IMR-90 (cell line): Measurements from ENCODE around the gene CDH15. TPM values are rescaled to one million over a fixed set of nuclear protein-coding genes. Genes with fewer than 3 reads are reported as not detected.

ENCODE experiments used
- ATAC-seq: fragments of 200-7000 bp; cut with Tn5 transposase; 2 replicates; pipeline ENCODE4 v1.9.1; 2020; ENCODE audit warnings: low read depth, mild to moderate bottlenecking, moderate library complexity
- BruUV-seq: library from RNA; stranded (reverse); fragments of 400-500 nt; replicated peaks from 2 replicates; lab custom pipeline; 2021; lab: Mats Ljungman, UMichigan
- CTCF ChIA-PET: fragments of 300-600 bp; formaldehyde crosslinking; extraction: SDS; loops from one replicate; lab custom pipeline; 2021; ENCODE audit warnings: antibody characterized with exemption; lab: Yijun Ruan, JAX
- POLR2A ChIA-PET: fragments of 300-600 bp; sonication (Branson Sonifier 250); formaldehyde crosslinking; loops from one replicate; lab custom pipeline; 2022; ENCODE audit warnings: antibody characterized with exemption; ENCODE audit not compliant: unreplicated experiment; lab: Charles Lee
- DNase-seq: peaks from one replicate; pipeline ENCODE4 v3.0.0; 2013
- H2AFZ ChIP-seq: replicated peaks from 2 replicates; pipeline ENCODE3; 2013; ENCODE audit warnings: low read length, mild to moderate bottlenecking; ENCODE audit not compliant: poor library complexity
- H2AK5ac ChIP-seq: 2 replicates; pipeline ENCODE4 v1.6.1; 2013; ENCODE audit warnings: low read depth, low read length, inconsistent platforms
- H2AK9ac ChIP-seq: replicated peaks from 2 replicates; pipeline ENCODE3; 2013; ENCODE audit warnings: mild to moderate bottlenecking, low read depth, low read length, moderate library complexity; ENCODE audit not compliant: poor library complexity
- H2BK120ac ChIP-seq: 2 replicates; pipeline ENCODE4 v1.6.1; 2013; ENCODE audit warnings: low read depth, low read length, inconsistent platforms
- H2BK15ac ChIP-seq: 3 replicates; pipeline ENCODE4 v1.6.1; 2013; ENCODE audit warnings: low read depth, low read length, inconsistent platforms
- H2BK20ac ChIP-seq: 2 replicates; pipeline ENCODE4 v1.6.1; 2013; ENCODE audit warnings: low read depth, mild to moderate bottlenecking, inconsistent platforms, low read length, moderate library complexity
- H2BK5ac ChIP-seq: 2 replicates; pipeline ENCODE4 v1.6.1; 2013; ENCODE audit warnings: mild to moderate bottlenecking, low read depth, low read length, inconsistent platforms; ENCODE audit not compliant: poor library complexity, severe bottlenecking
- H3K14ac ChIP-seq: replicated peaks from 2 replicates; pipeline ENCODE4 v1.6.1; 2013; ENCODE audit warnings: low read depth, low read length, inconsistent platforms
- H3K18ac ChIP-seq: 2 replicates; pipeline ENCODE4 v1.6.1; 2013; ENCODE audit warnings: low read depth, low read length, control low read depth
- H3K23ac ChIP-seq: 2 replicates; pipeline ENCODE4 v1.6.1; 2013; ENCODE audit warnings: low read depth, low read length, inconsistent platforms
- H3K27ac ChIP-seq: 2 replicates; pipeline ENCODE4 v1.5.1; 2013; ENCODE audit warnings: mild to moderate bottlenecking, control low read depth, low read length; ENCODE audit not compliant: insufficient read depth
- H3K27me3 ChIP-seq: 2 replicates; pipeline ENCODE4 v1.6.1; 2013; ENCODE audit warnings: low read length; ENCODE audit not compliant: control insufficient read depth, insufficient read depth
- H3K36me3 ChIP-seq: 2 replicates; pipeline ENCODE4 v1.6.1; 2013; ENCODE audit warnings: low read length, mixed read lengths; ENCODE audit not compliant: control insufficient read depth, insufficient read depth
- H3K4ac ChIP-seq: 2 replicates; pipeline ENCODE4 v1.6.1; 2013; ENCODE audit warnings: low read depth, low read length, inconsistent platforms
- H3K4me1 ChIP-seq: 2 replicates; pipeline ENCODE4 v1.6.1; 2013; ENCODE audit warnings: low read length, mixed read lengths; ENCODE audit not compliant: control insufficient read depth, insufficient read depth
- H3K4me2 ChIP-seq: 2 replicates; pipeline ENCODE4 v1.6.1; 2013; ENCODE audit warnings: low read depth, mild to moderate bottlenecking, control low read depth, low read length, moderate library complexity
- H3K4me3 ChIP-seq: 2 replicates; pipeline ENCODE4 v1.5.1; 2013; ENCODE audit warnings: low read depth, mild to moderate bottlenecking, control low read depth, low read length, moderate library complexity; ENCODE audit not compliant: insufficient read depth
- H3K56ac ChIP-seq: 2 replicates; pipeline ENCODE4 v1.6.1; 2013; ENCODE audit warnings: low read length, inconsistent platforms; ENCODE audit not compliant: insufficient read depth; ENCODE audit errors: extremely low read depth
- H3K79me1 ChIP-seq, 2 experiments: 2 replicates each; pipeline ENCODE4 v1.6.1; 2013; ENCODE audit warnings: low read length in 2 of 2, inconsistent platforms in 1 of 2, low read depth in 1 of 2
- H3K9ac ChIP-seq: 2 replicates; pipeline ENCODE4 v1.6.1; 2013; ENCODE audit warnings: low read depth, low read length, control low read depth
- H3K9me1 ChIP-seq: 2 replicates; pipeline ENCODE4 v1.6.1; 2013; ENCODE audit warnings: low read length, inconsistent platforms; ENCODE audit not compliant: insufficient read depth
- H3K9me3 ChIP-seq: 2 replicates; pipeline ENCODE4 v1.6.1; 2013; ENCODE audit warnings: low read length; ENCODE audit not compliant: control insufficient read depth, insufficient read depth
- H4K20me1 ChIP-seq: 2 replicates; pipeline ENCODE4 v1.6.1; 2013; ENCODE audit warnings: low read length, inconsistent platforms; ENCODE audit not compliant: insufficient read depth
- H4K5ac ChIP-seq: 2 replicates; pipeline ENCODE4 v1.6.1; 2013; ENCODE audit warnings: mild to moderate bottlenecking, low read depth, low read length, control low read depth
- H4K8ac ChIP-seq, 2 experiments: 2 replicates each; pipeline ENCODE4 v1.6.1; 2013; ENCODE audit warnings: low read depth in 2 of 2, low read length in 2 of 2, control low read depth in 1 of 2, inconsistent platforms in 1 of 2
- H4K91ac ChIP-seq: 2 replicates; pipeline ENCODE4 v1.6.1; 2013; ENCODE audit warnings: low read depth, low read length, inconsistent platforms; ENCODE audit not compliant: insufficient read depth
- BHLHE40 ChIP-seq: fragments of 150-350 bp; IDR thresholded peaks from 2 replicates; pipeline ENCODE4 v1.6.1; 2016; ENCODE audit warnings: mild to moderate bottlenecking, low read depth, low read length
- CEBPB ChIP-seq: IDR thresholded peaks from 2 replicates; pipeline ENCODE4 v1.6.1; 2012; ENCODE audit warnings: low read depth, low read length, improper control_type of control experiment
- CHD1 ChIP-seq: IDR thresholded peaks from 2 replicates; pipeline ENCODE4 v1.6.1; 2012; ENCODE audit warnings: low read depth, low read length, improper control_type of control experiment
- ELK1 ChIP-seq: fragments of 150-350 bp; IDR thresholded peaks from 2 replicates; pipeline ENCODE4 v1.6.1; 2016; ENCODE audit warnings: low read depth, mild to moderate bottlenecking, low read length, moderate library complexity, borderline replicate concordance
- FOS ChIP-seq: fragments of 150-350 bp; IDR thresholded peaks from 2 replicates; pipeline ENCODE4 v1.6.1; 2016; ENCODE audit warnings: low read depth, low read length
- MAFK ChIP-seq: IDR thresholded peaks from 2 replicates; pipeline ENCODE4 v1.6.1; 2012; ENCODE audit warnings: low read depth, low read length, improper control_type of control experiment
- MAZ ChIP-seq: IDR thresholded peaks from 2 replicates; pipeline ENCODE4 v1.6.1; 2012; ENCODE audit warnings: low read depth, mild to moderate bottlenecking, low read length, improper control_type of control experiment, moderate library complexity, borderline replicate concordance
- MXI1 ChIP-seq: IDR thresholded peaks from 2 replicates; pipeline ENCODE4 v1.6.1; 2012; ENCODE audit warnings: low read depth, mild to moderate bottlenecking, low read length, moderate library complexity, borderline replicate concordance
- NFE2L2 ChIP-seq: fragments of 150-350 bp; IDR thresholded peaks from 2 replicates; pipeline ENCODE4 v1.6.1; 2016; ENCODE audit warnings: low read depth, mild to moderate bottlenecking, low read length
- POLR2A ChIP-seq: IDR thresholded peaks from 2 replicates; pipeline ENCODE4 v1.6.1; 2012; ENCODE audit warnings: mild to moderate bottlenecking, low read depth, low read length
- RAD21 ChIP-seq: IDR thresholded peaks from 2 replicates; pipeline ENCODE4 v1.6.1; 2012; ENCODE audit warnings: low read length, improper control_type of control experiment
- RFX5 ChIP-seq: IDR thresholded peaks from 2 replicates; pipeline ENCODE4 v1.8.0; 2012; ENCODE audit warnings: low read depth, mild to moderate bottlenecking, low read length, moderate library complexity
- SMC3 ChIP-seq: fragments of 150-350 bp; IDR thresholded peaks from 2 replicates; pipeline ENCODE4 v1.6.1; 2016; ENCODE audit warnings: low read depth, mild to moderate bottlenecking, antibody characterized with exemption, low read length, moderate library complexity
- USF2 ChIP-seq: fragments of 150-350 bp; IDR thresholded peaks from 2 replicates; pipeline ENCODE4 v1.6.1; 2017; ENCODE audit warnings: mild to moderate bottlenecking, antibody characterized with exemption, low read length, low read depth
- WGBS, 2 experiments: methylation state at CpG; one replicate each; pipeline versions ENCODE4 v1.1.5 to v1.1.7; 2013; ENCODE audit warnings: missing lambda C conversion rate in 2 of 2; ENCODE audit not compliant: insufficient read length in 1 of 2; ENCODE audit errors: extremely low coverage in 2 of 2; 5-methylcytosine and 5-hydroxymethylcytosine counted together
- dilution Hi-C: fragments of 300-500 bp; cut with HindIII; formaldehyde crosslinking; loops from one replicate; pipeline ENCODE4 v1.14.3; 2018; ENCODE audit warnings: low sequenced_read_pairs; ENCODE audit not compliant: unreplicated experiment
- in situ Hi-C: fragments of 300-500 bp; cut with MboI; formaldehyde crosslinking; loops from 3 replicates; pipeline ENCODE4 v1.14.3; 2019; ENCODE audit warnings: low sequenced_read_pairs, inconsistent platforms, mixed read lengths
- intact Hi-C: fragments of 100-400 bp; cut with micrococcal nuclease; formaldehyde crosslinking; loops from 2 replicates; pipeline ENCODE4 v1.10.0; 2022
- polyA plus RNA-seq, 3 experiments: library from polyadenylated mRNA; depleted of rRNA; stranded (reverse); fragments of >200 nt; gene quantifications; 2 replicates each; pipeline ENCODE4 v1.2.3, GENCODE V29; 2012; ENCODE audit warnings: low replicate concordance in 1 of 3
- total RNA-seq: library from RNA; depleted of rRNA; stranded (reverse); fragments of >200 nt; gene quantifications from 2 replicates; pipeline ENCODE4 v1.2.3, GENCODE V29; 2012
- TF ChIP-seq, protein P1 (sequence below): conservative IDR thresholded peaks from 2 replicates; pipeline ENCODE4 v1.5.1; 2012; ENCODE audit warnings: mild to moderate bottlenecking, low read depth, low read length, improper control_type of control experiment

The CDH15 gene
- total and polyA plus RNA-seq, 2 of the 4 experiments (the other 2 are of a cell fraction), result 0.18 to 0.62 TPM

DNA sequence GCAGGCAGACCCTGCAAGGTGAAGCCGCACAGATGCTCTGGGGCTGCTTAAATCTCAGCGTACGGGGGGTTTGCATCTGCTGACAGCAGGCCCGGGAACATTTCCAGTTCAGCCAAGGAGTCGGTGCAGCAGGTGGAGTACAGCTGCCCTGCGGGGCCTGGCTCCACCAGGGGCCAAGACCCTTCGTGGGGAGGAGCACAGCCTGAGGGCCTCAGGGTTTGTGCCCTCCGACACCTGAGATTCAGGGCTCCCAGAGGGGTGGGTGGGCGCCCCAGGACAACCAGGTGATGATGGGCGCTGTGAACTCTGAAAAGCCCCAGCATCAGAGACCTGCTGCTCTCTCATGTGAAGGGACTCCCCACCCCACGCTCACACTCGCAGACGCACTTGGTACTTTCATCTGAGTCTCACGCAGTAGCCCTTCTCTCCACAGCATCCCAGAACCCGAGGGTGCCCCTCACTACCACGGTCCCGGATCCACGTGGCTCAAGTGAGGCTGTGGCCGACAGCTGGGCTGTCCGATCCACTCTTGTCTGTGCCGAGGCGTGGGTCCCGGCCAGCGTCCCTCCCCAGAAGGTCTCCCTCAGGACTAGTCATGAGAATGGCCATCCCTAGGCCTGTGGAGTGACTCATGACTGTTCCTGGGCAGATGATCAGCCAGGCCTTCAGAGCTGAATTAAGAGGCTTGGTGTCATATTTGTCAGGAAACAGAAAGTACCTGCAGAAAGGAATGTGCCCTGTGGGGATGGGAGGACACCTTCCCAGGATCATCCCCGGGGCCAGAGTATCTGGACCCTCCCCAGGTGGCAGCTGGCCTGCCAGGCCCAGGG lies 48.3 kb upstream of the CDH15 start:
- Histone ChIP-seq H3K18ac (no peak overlapping the region), H4K91ac (no peak overlapping the region), H4K8ac (no peak overlapping the region), H3K9ac (no peak overlapping the region), H3K23ac (no peak overlapping the region), H2AFZ (no peak overlapping the region), H3K9me3 (peaks cover 2% of the 10 kb centered on the region), H3K27ac (no peak overlapping the region), H2BK120ac (no peak overlapping the region), H3K4me1 (no peaks in the 10 kb centered on the region), H4K5ac (no peak overlapping the region), H3K4ac (no peak overlapping the region), H2BK5ac (no peak overlapping the region), H2BK20ac (no peak overlapping the region), H3K14ac (no peak overlapping the region), H3K56ac (no peak overlapping the region), H3K36me3 (peaks cover 46% of the 10 kb centered on the region), H3K27me3 (no peaks in the 10 kb centered on the region), H4K20me1 (no peaks in the 10 kb centered on the region; the same call in 1 of the 2 replicates), H3K79me1 (peaks cover 3 to 5% of the 10 kb centered on the region in 2 experiments; a peak in 2 of 4 replicates), H2AK9ac (no peak overlapping the region), H2AK5ac (no peak overlapping the region), H2BK15ac (no peak overlapping the region), H3K4me2 (no peak overlapping the region), H3K4me3 (no peak overlapping the region), H3K9me1 (peaks cover 8% of the 10 kb centered on the region)
- TF ChIP-seq NFE2L2 (no peak), RAD21 (no peak), MAZ (no peak), ELK1 (no peak), USF2 (no peak), BHLHE40 (no peak), POLR2A (no peak), SMC3 (no peak), CHD1 (no peak), MXI1 (no peak), FOS (no peak), MAFK (no peak), CEBPB (no peak), RFX5 (no peak)
- TF ChIP-seq, protein P1, sequence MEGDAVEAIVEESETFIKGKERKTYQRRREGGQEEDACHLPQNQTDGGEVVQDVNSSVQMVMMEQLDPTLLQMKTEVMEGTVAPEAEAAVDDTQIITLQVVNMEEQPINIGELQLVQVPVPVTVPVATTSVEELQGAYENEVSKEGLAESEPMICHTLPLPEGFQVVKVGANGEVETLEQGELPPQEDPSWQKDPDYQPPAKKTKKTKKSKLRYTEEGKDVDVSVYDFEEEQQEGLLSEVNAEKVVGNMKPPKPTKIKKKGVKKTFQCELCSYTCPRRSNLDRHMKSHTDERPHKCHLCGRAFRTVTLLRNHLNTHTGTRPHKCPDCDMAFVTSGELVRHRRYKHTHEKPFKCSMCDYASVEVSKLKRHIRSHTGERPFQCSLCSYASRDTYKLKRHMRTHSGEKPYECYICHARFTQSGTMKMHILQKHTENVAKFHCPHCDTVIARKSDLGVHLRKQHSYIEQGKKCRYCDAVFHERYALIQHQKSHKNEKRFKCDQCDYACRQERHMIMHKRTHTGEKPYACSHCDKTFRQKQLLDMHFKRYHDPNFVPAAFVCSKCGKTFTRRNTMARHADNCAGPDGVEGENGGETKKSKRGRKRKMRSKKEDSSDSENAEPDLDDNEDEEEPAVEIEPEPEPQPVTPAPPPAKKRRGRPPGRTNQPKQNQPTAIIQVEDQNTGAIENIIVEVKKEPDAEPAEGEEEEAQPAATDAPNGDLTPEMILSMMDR, result no peak
- WGBS, 2 experiments, result 94% methylated on average over 17 of the region's 25 CpGs; no CpG with 5 or more reads in 1 of the 2 experiments
- DNase-seq, result no peak
- dilution Hi-C loops, result no loop called here
- CTCF ChIA-PET, result no interaction called here
- BruUV-seq, result no TSS peak
- POLR2A ChIA-PET, result no interaction called here
- ATAC-seq, result no peak
- in situ Hi-C loops, result no loop called here
- intact Hi-C loops, result no loop called here
